Measurements from ENCODE around the gene CDK2AP2.

- TF ChIP-seq POLR2A (IDR thresholded peaks at IDR 0.05) (no peak), CTCF (IDR thresholded peaks at IDR 0.05) (no peak)
Measured at GRCh38 chr11:67514116-67514515, 6.2 kb upstream of the CDK2AP2 start.

Measured in body of pancreas (tissue), 4 donors.